Skin epidermis (tissue), 12 donors: ENCODE measurements around the gene OXER1.

Experiments used
- H3K27ac ChIP-seq, 21 experiments: fragments of 200-600 bp; sonication (generic) in 11 of 21; one replicate each; pipeline ENCODE4 v1.5.0; 2020; ENCODE audit warnings: mild to moderate bottlenecking in 3 of 21, inconsistent platforms in 2 of 21, moderate library complexity in 2 of 21
- H3K4me3 ChIP-seq, 7 experiments: fragments of 200-600 bp; sonication (generic) in 2 of 7; one replicate each; pipeline ENCODE4 v1.5.0; 2020; ENCODE audit warnings: inconsistent platforms in 2 of 7, mild to moderate bottlenecking in 2 of 7, moderate library complexity in 1 of 7

The OXER1 gene

DNA sequence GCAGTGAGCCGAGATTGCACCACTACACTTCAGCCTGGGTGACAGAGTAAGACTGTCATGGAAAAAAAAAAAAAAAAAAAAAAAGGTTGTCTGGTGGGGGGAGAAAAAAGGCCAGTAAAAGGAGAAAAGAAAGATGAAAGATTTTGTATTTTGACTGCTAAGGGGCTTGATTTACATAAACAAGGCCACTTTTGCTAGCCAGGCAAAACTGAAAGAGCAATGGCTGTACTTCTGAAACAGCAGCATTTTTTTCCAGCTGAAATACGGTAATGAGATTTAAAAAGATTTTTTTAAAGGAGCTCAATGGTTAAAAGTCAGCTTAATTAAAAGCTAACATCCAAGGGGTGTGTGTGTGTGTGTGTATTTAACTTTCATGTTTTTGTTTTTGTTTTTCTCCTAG, 11.3 kb upstream of the OXER1 start:
- no peak overlapping the region for H3K4me3 ChIP-seq
- no peak overlapping the region for H3K27ac ChIP-seq

DNA sequence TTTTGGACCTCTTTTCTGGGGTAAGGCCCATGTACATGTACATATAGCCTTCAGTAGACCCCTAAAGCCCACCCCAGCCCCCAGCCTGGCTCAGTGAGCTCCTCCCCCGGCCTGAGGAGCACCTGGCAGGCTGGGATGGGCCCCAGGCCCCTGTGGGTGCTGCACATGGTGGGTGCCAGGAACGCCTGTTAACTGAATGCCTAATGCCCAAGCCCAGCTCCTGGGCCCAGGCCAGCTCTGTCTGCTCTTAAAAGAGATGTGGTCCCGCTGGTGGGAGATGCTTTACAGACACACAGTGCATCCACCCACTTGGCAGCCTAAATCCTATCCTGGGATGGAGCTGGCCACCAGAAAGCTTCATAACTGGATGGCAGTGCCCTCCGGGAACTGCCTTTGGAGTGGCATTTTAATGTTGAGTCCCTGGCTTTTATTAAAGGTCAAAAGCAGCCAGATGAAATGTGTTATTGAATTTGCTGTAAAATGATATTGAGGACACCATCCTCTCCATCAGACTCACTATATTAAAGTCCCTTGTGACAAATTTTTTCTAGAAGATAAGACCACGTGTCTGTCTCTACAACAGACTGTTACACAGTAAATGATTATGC, 7.7 kb upstream of the OXER1 start:
- no peak overlapping the region for H3K27ac ChIP-seq
- H3K4me3 ChIP-seq, result no peak overlapping the region

DNA sequence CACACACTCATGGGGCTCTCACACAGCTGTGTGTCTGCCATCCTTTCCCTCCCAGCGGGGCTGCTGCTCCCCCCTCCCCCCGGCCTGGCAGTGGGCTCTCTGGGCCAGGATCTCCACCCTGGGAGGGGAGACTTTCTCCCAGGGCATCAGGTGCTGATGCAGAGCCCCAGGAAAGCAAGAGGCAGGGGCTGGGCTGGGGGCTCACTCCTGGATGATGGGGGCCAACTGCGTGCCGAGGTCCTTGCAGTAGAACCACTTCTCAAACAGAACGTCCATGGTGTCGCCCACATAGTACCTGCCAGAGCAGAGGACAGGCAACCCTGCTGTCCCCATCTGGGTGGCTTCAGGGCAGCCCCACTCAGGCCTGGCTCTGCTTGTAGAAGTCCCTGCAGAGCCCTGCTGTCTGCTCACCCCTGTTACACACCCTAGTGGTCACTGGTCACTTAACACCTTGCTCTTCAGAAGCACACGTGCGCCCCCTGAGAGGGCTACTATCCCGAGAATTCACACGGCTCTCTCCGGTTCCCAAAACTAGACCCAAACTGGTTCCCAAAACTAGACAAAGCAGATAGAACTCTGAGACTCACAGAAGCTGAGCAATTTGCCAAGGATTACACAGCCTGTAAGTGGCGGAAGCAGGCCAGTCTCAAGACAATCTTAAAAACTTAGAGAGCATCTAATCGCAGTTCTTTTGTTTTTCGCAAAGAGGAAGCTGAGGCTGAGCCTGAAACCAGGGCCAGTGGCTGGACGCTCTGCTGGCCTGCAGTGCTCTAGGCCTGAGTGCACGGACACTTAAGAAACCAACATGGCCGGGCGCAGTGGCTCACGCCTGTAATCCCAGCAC, 6.6 kb upstream of the OXER1 start:
- H3K27ac ChIP-seq, result no peak overlapping the region
- H3K4me3 ChIP-seq, result no peak overlapping the region

DNA sequence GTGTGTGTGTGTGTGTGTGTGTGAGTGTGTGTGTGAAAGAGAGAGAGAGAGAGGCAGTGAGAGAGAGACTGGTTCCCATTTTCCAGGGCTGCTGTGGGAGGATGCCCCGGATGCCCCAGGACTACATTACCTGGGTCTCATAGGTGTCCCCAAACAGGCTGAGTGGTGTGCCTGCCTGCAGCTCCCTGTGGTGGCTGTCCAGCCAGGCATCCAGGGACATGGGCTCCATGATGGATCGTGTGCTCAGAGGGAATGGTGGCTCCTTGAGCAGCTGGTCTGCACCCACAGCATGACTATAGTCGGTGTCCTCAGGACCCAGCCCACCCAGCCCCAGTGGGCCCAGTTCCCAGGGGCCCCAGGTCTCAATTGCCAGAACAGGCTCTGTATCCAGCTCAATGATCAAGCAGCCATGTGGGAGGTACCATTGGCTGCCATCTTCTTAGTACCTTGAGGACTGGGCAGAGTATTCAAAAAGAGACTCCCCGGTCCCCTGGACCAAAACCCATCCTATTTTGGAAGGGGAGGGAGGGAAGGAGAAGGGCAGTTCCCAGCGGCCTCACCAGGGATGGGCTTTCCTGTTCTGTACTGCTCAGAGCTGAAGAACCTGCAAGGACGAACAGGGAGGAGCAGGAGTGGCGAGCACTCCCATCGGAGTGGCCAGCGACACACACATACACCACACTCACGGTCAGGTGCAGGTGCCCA, 5.8 kb upstream of the OXER1 start:
- H3K27ac ChIP-seq, result no peak overlapping the region
- H3K4me3 ChIP-seq, result no peak overlapping the region

DNA sequence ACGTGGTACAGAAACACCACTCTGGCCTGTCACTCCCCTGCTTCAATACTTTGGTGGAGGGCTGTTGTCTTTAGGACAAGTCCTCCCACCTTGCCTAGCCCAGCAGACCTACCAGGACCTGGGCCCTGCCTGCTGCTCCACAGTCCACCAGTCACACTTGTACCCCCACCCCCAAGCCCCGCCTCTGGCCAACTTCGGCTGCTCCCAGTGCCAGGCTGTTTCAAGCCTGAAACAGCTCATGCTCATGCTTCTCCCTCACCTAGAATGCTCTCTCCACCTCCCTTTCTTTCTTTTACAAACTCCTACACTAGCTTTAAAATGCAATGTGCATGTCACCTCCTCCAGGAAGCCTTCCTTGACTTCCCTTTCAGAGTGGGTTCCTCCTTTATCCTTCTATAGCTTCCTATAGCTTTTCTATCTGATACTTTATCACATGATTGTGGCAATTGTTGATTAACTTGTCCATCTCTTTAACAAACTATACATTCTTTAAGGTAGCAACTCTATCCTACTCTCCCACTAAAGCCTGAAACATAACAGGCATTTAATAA, 4.8 kb upstream of the OXER1 start:
- Histone ChIP-seq H3K4me3 (no peak overlapping the region), H3K27ac (no peak overlapping the region)

DNA sequence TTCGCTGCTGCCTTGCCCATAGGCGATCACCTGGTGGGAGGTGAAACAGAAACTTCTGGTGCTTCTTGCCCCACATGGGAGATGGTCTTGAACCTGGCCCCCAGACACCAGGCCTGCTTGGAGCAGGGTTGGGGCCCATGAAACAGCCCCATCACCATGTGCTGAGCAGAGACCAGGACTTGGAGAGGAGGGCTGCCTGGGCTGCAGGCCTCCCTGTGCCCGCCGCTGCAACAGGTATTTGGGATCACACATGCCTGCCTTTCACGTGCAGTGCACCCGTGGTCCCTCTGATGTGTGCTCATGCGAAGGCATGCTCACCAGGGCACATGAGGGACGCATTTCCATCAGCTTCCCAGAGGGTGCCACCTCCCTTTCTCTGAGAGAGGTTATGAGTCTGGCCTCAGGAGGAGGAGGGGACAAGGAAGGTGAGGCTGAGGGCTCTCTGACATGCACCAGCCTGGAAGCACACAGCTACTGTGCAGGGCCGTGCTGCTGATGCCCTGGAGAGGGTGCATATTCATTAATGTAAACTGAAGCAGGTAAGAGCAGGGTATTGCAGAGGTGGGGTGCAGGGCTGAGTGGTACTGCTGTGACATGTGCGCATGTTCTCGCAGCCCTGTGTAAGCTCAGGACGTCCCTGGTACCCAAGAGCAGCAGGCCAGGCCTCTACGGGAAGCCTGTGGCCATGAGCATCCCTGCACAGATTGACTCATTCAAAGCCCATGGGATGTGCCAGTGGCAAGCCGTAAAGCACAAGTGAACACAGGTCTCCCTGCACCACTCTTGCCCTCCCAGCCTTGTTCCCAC, 4.2 kb upstream of the OXER1 start:
- Histone ChIP-seq H3K27ac (no peak overlapping the region), H3K4me3 (no peak overlapping the region)

DNA sequence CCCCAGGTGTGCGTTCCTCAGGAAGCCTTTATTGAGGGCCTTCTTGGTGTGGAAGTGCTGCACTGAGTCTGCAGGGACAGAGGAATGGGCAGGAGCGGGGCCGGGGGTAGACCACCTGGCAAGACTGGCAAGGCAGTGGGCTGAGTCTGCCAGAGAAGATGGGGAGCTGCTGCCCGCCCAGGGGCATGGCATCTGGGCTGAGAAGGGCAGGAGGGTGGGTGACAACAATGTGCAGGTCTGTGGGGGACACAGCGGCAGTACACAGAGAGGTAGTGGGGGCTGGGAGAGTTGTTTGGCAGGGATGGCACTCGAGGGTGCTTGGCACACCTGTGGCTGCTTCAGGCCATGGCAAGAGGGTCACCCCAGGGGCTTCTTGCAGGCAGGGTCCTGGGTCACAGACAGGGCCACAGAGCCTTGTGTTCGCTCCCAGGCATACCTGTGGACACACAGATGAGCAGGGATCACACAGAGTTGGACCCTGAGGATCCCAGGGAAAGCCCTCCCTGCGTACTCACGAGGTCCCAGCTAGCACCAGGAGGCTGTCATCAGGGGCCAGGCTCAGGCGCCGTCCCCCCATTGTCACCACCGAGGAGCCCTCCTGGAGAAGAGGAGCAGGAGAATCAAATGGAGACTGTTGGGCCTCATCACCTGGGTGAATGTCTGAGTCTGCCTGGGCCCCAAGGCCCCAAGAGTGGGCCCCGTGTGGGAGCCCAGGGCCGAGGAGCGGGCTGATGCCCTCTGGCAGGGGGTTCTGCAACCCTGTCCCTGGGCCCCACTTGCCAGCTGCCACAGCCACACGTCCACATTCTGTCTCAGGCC, 3.4 kb upstream of the OXER1 start:
- H3K4me3 ChIP-seq, result no peak overlapping the region
- H3K27ac ChIP-seq, result no peak overlapping the region

DNA sequence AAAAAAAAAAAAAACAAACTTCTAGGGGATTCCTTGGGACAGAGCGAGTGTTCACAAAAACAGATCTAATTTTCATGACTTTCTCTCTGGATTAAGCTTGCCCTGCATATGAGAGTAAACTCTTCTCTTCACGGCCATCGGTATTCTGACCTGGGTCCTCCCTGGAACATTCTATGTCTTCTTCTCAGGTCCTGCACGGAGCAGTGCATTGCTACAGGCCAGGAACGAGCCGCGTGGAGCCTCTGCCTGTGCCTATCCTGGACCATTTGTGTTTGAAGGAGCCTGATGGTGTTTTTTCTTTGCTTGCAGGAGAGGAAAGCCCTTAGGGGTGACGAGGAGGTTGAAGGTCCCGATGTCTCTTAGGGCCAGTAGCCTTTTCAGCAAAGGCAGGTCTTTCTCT, 1.8 kb upstream of the OXER1 start:
- H3K4me3 ChIP-seq, result no peak overlapping the region

DNA sequence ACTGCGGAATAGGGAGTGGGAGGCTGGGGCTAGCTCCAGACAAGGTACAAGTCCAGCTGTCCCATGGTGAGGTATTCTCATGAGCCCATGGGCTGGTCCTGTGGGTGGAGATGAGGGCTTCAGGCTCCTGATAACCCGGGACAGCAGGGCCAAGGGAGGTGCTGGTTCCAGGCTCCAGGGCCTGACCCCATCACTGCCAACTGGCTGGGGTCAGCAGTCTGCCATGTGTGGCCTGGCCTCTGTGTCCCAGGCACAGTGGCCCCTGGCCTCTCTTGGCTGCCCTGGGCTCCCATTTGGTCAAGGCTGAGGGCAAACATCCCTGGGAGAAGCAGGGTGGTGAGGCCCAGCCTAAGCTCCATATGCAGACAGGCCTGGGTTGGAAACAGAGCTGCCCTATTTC, 966 bp upstream of the OXER1 start:
- Histone ChIP-seq H3K4me3 (no peak overlapping the region), H3K27ac (no peak overlapping the region)

More for the DNA sequence above, 1.8 kb upstream of the OXER1 start:
- no peak overlapping the region for H3K27ac ChIP-seq

DNA sequence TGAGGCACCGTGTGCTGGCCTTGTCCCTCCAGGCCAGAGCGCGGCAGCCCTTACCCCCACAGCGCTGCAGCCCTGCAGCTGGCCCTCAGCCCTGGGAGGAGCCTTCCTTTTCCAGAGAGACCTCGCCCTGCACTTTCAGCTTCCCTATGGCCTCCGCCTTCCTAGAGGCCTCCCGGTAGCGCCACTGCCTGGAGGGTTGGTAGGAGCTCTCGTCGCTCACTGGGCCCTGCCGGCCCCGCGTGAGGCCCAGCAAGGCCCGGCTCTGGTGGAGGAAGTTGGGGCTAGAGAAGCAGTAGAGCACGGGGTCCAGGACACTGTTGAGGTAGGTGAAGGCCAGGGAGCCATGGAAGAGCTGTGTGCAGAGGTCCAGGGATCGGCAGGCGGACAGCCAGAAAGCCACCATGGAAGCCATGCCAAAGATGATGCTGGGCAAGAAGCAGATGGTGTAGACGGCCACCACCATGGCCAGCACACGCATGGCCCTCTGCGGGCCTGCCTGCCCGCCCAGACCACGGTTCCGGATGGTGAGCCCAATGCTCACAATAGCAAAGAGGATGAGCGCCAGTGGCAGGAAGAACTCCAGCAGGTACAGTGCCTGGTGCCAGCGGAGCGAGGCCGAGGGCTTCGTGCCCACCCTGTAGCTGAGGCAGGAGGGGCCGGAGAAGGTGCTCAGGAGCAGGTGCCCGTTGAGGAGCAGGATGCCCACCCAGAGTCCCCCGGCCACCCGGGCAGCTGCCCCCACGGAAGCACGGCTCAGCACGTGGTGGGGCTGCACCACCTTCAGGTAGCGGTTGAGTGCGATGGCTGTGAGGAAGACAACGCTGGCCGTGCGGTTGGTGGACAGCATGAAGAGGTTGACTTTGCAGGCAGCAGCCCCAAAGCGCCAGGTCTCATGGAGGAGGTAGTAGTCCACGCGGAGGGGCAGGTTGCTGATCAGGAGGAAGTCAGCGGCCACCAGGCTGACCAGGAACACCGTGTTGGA, 821 bp downstream of the OXER1 start:
- no peak overlapping the region for H3K4me3 ChIP-seq

DNA sequence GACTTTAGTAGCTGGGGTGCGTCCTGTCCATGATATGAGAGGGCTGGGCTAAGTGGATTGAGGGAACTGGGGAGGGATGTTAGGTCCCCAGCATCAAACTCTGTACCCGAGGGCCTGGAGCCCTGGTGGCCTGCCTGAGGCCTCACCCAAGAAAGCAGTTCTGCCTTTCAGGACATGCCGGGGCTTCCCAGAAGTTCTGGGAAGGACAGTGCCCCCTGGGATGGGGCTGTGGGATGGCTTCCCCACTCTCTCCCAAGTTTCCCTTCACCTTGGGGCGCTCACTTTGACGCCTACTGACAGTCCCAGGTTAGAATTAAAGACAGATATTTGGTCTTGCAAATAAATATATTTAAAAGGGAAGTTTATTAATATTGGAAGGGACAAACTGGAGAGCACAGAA, 1.8 kb downstream of the OXER1 start:
- no peak overlapping the region for H3K4me3 ChIP-seq

More for the DNA sequence above, 821 bp downstream of the OXER1 start:
- H3K27ac ChIP-seq, result no peak overlapping the region

DNA sequence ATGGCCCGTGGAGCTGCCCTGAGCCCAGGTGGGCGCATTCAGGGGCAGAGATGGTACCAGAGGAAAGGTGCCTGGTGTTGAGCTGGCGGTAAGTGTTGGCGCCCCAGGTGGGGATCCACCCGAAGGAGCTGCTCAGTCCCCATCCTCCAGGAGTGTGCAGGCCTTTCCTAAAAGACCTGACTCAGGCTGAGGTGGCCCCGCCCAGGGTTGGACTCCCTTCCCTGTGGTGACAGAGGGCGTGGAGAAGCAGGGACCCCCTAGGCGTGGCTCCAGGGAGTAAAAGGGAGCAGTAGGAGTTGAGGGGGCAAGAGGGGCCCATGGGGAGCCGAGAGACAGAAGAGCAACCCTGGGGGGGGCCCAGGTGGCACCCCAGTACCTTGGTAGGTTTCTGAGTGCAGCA, 2.4 kb downstream of the OXER1 start:
- Histone ChIP-seq H3K4me3 (no peak overlapping the region), H3K27ac (no peak overlapping the region)

More for the DNA sequence above, 1.8 kb downstream of the OXER1 start:
- H3K27ac ChIP-seq, result no peak overlapping the region

DNA sequence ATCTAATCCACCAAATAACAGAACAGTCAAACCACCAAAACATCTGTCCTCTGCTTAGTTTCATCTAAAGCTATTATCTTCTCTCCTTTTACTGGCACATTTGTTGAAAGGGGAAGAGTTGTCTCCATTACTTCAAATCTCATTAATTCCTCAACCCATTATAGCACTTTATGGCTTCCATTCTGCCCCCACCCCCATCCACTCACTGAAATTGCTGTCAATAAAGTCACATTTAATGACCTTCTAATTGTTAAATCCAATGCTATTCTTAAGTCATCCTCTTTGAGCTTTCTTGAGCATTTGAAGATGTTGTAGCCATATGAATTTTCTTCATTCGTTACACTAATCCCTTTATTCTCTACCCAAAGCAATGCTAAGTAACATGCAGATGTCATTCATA, 5.2 kb downstream of the OXER1 start:
- Histone ChIP-seq H3K27ac (no peak overlapping the region), H3K4me3 (no peak overlapping the region)

DNA sequence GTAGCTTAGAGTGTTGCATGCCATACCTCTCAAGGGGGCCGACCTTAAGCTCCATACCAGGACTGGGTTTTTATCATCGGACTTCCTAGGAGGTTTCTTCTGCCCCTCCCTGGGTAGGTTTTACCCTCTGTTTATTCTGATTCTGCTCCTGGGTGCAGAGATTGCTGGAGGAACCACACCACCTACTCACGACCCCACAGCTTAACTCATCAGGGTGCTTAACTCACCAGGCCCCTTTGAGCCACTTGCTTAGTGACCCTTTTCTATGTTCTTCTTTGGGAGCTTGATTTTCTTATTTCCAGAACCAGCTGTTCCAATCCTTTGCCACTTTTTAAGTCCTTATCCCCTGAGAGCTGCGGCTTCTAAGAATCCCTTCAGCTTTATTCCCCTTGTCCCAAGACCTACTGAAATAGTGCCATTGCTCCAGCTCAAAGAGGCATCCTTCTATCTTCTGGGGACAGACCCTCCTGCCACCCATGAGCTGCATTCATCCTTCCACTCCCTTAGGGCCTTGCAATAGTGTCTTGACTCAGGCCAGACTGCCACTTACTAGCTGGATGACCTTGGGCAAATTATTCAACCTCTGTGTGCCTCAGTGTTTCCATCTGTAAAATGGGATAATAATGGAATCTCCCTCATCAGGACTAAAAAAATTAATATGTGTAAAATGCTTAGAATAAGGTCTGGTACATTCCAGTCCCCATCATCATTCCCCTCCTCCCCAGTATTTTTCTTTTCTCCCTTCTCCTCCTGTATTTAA, 5.8 kb downstream of the OXER1 start:
- Histone ChIP-seq H3K4me3 (no peak overlapping the region), H3K27ac (no peak overlapping the region)

DNA sequence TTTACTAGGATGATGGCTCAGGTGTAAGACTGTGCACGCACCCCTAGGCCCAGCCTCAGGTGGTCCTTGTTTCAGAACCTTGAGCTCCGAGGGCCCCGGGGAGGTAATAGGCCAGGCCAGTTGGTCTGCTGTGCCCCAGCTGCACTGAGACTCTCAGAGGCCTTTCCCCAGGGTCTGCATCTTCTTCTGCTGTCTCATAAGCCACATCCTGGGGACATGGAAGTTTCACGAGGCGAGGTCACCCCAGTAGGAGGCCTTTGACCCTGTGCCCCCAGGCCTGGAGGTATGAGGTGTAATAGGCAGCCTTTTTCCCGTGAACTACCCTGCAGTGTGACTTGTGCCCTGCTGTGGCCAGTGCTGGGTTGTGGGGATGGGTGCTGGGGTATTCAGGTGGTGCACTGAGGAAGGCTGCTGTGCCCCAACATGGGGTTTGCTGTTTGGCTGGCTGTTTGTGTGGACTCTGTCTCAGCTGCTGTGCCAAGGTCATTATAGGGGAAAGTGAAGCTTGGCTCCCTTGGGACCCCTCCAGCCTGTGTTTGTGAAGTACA, 6.9 kb downstream of the OXER1 start:
- Histone ChIP-seq H3K27ac (no peak overlapping the region), H3K4me3 (no peak overlapping the region)

DNA sequence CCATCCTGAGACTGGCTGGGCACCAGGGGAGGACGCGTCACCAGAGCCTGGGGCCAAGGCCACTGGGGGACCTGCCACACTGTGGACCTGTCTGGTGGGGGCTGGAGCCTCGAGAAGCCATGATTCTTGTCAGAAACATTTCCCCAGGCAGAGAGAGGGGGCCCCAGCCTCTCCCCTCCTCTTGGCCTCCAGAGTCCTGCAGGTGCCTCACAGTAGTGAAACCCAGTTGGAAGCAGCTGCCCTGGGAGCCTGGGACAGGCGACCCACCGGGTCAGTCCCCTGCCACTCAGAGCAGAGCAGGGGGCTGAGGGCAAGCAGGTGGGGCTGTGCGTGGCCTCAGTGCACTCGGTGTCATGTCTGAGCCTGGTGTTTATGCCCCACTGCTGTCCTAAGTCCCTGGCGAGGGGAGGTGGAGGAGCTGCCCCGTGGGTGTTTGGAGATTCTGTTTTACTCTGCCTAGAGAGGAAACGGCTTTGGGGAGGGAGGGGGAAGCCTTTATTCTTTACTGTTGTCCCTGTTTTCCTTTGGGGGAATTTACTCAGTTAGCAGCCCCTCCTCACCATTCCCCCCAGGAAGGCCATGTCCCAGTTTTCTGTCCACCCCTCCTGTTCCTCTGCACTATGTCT, 7.7 kb downstream of the OXER1 start:
- Histone ChIP-seq H3K27ac (peak overlapping the region in 2 of 21 experiments; percentile 33 to 69), H3K4me3 (no peak overlapping the region)
